K562 (cell line): ENCODE data around the gene BCO2. TPM values are rescaled to one million over a fixed set of nuclear protein-coding genes. Genes with fewer than 3 reads are reported as not detected.

ENCODE experiments used
- CBFB ChIP-seq: sonication (generic); formaldehyde crosslinking; IDR thresholded peaks from 2 replicates; pipeline ENCODE4 v1.4.0; 2020; ENCODE audit warnings: mild to moderate bottlenecking, missing genetic modification reagents
- CC2D1A ChIP-seq: fragments of 450-650 bp; IDR thresholded peaks from 2 replicates; pipeline ENCODE4 v1.6.1; 2017; ENCODE audit warnings: mild to moderate bottlenecking
- DDX20 ChIP-seq: fragments of 450-650 bp; IDR thresholded peaks from 2 replicates; pipeline ENCODE4 v1.6.1; 2016; ENCODE audit warnings: missing genetic modification characterization, low read depth, mild to moderate bottlenecking, missing compliant biosample characterization, moderate library complexity
- DIDO1 ChIP-seq: fragments of 450-650 bp; IDR thresholded peaks from 2 replicates; pipeline ENCODE4 v1.6.1; 2016; ENCODE audit warnings: low read depth, missing biosample characterization, missing genetic modification characterization
- ETV5 ChIP-seq: sonication (generic); formaldehyde crosslinking; IDR thresholded peaks from 2 replicates; pipeline ENCODE4 v1.4.0; 2020; ENCODE audit warnings: low read depth, mild to moderate bottlenecking, missing genetic modification reagents
- HMG20B ChIP-seq: fragments of 250-450 bp; sonication (Bioruptor Pico); IDR thresholded peaks from 2 replicates; pipeline ENCODE4 v1.5.0; 2021; ENCODE audit warnings: mild to moderate bottlenecking
- MEF2D ChIP-seq: conservative IDR thresholded peaks from 2 replicates; pipeline ENCODE4 v1.6.1; 2016; ENCODE audit warnings: low read depth, missing genetic modification characterization, missing compliant biosample characterization
- PHB ChIP-seq: fragments of 250-450 bp; sonication (Bioruptor Pico); IDR thresholded peaks from 2 replicates; pipeline ENCODE4 v1.5.0; 2021
- POLR3G ChIP-seq: IDR thresholded peaks from 2 replicates; pipeline ENCODE4 v1.6.1; 2011; ENCODE audit not compliant: insufficient read length, insufficient replicate concordance; ENCODE audit errors: extremely low read depth
- PPARD ChIP-seq: fragments of 250-450 bp; sonication (Bioruptor Pico); IDR thresholded peaks from 2 replicates; pipeline ENCODE4 v1.8.0; 2022; ENCODE audit warnings: inconsistent platforms, mild to moderate bottlenecking, moderate library complexity
- RB1 ChIP-seq: fragments of 450-650 bp; IDR thresholded peaks from 2 replicates; pipeline ENCODE4 v1.6.1; 2017; ENCODE audit warnings: low read depth, mild to moderate bottlenecking
- RBFOX2 ChIP-seq: fragments of 200-400 bp; formaldehyde crosslinking; IDR thresholded peaks from 2 replicates; pipeline ENCODE4 v1.6.1; 2017; ENCODE audit warnings: low read depth, mild to moderate bottlenecking, low read length, moderate library complexity
- SRSF7 ChIP-seq: fragments of 200-400 bp; formaldehyde crosslinking; optimal IDR thresholded peaks from 2 replicates; pipeline ENCODE3; 2017; ENCODE audit warnings: mild to moderate bottlenecking, low read depth, low read length
- TEAD4 ChIP-seq, 2 experiments: sonication (generic) in 1 of 2; formaldehyde crosslinking in 1 of 2; IDR thresholded peaks; 2 replicates each; pipeline versions ENCODE4 v1.6.1 to v1.8.0; 2012 to 2022; ENCODE audit warnings: borderline replicate concordance in 1 of 2, inconsistent platforms in 1 of 2, low read length in 1 of 2, mild to moderate bottlenecking in 1 of 2, missing genetic modification reagents in 1 of 2
- WHSC1 ChIP-seq: IDR thresholded peaks from one replicate; pipeline ENCODE4 v1.6.1; 2012; ENCODE audit warnings: low read length, control low read depth, inconsistent platforms
- YY1 ChIP-seq, 3 experiments: IDR thresholded peaks; 2 replicates each; pipeline ENCODE4 v1.6.1; 2011; ENCODE audit warnings: low read length in 2 of 3, mild to moderate bottlenecking in 2 of 3, moderate library complexity in 2 of 3, borderline replicate concordance in 1 of 3, control low read depth in 1 of 3, low read depth in 1 of 3; ENCODE audit not compliant: insufficient read depth in 3 of 3, insufficient replicate concordance in 2 of 3, control insufficient read depth in 1 of 3, insufficient read length in 1 of 3; ENCODE audit errors: extremely low read depth in 1 of 3
- ZNF133 ChIP-seq: fragments of 250-450 bp; sonication (Bioruptor Pico); IDR thresholded peaks from 2 replicates; pipeline ENCODE4 v1.4.0; 2020; ENCODE audit warnings: mild to moderate bottlenecking
- ZNF311 ChIP-seq: fragments of 250-450 bp; sonication (Bioruptor Pico); IDR thresholded peaks from 2 replicates; pipeline ENCODE4 v1.4.0; 2020; ENCODE audit warnings: mild to moderate bottlenecking, moderate library complexity
- ZNF324 ChIP-seq: fragments of 250-450 bp; sonication (Bioruptor Pico); IDR thresholded peaks from 2 replicates; pipeline ENCODE4 v1.4.0; 2020; ENCODE audit warnings: mild to moderate bottlenecking
- ZNF445 ChIP-seq: fragments of 250-450 bp; sonication (Bioruptor Pico); IDR thresholded peaks from 2 replicates; pipeline ENCODE4 v1.4.0; 2020; ENCODE audit warnings: low read depth, mild to moderate bottlenecking, moderate library complexity
- ZNF57 ChIP-seq: fragments of 450-650 bp; formaldehyde crosslinking; IDR thresholded peaks from 2 replicates; pipeline ENCODE4 v1.4.0; 2020; ENCODE audit warnings: mild to moderate bottlenecking, moderate library complexity
- ZNF785 ChIP-seq: fragments of 250-450 bp; sonication (Bioruptor Pico); IDR thresholded peaks from 2 replicates; pipeline ENCODE4 v1.4.0; 2020; ENCODE audit warnings: mild to moderate bottlenecking
- ZSCAN29 ChIP-seq: fragments of 450-650 bp; IDR thresholded peaks from 2 replicates; pipeline ENCODE4 v1.6.1; 2017
- polyA plus RNA-seq, 8 experiments: library from polyadenylated mRNA; depleted of rRNA in 4 of 8; stranded (reverse) in 5 of 8; unstranded in 3 of 8; fragments of >200 nt; fragmentation: Nextera tagmentation in 2 of 8; fragmentation: Illumina TruSeq in 1 of 8; extraction: Ambion mirVana in 2 of 8; extraction: Trizol in 1 of 8; gene quantifications; 2 replicates each; pipeline versions ENCODE4 v1.2.1 to v1.2.3, GENCODE V29; 2011 to 2014; ENCODE audit warnings: inconsistent platforms in 1 of 8, missing spikeins in 1 of 8
- total RNA-seq, 7 experiments: library from RNA; depleted of rRNA in 6 of 7; stranded (reverse); fragments of >200 nt in 6 of 7; fragmentation: Illumina TruSeq in 2 of 7; extraction: Trizol in 2 of 7; gene quantifications; 2 replicates each; pipeline versions ENCODE4 v1.2.1 to v1.2.3, GENCODE V29; 2011 to 2021; ENCODE audit warnings: low replicate concordance in 1 of 7
- TF ChIP-seq, protein P1 (sequence below): fragments of 450-650 bp; IDR thresholded peaks from 2 replicates; pipeline ENCODE4 v1.7.0; 2016; ENCODE audit warnings: borderline replicate concordance
- TF ChIP-seq, protein P2 (sequence below): fragments of 450-650 bp; formaldehyde crosslinking; IDR thresholded peaks from 2 replicates; pipeline ENCODE4 v1.4.0; 2020; ENCODE audit warnings: mild to moderate bottlenecking, moderate library complexity
- TF ChIP-seq, protein P3 (sequence below): sonication (generic); formaldehyde crosslinking; IDR thresholded peaks from 2 replicates; pipeline ENCODE4 v1.8.1; 2022; ENCODE audit warnings: missing genetic modification reagents

Gene BCO2
- total and polyA plus RNA-seq, 9 of the 15 experiments (the other 6 are each of a cell fraction or from before 2014, with no cell fraction given), result 0.21 to 1.0 (median 0.47) TPM; not detected in 1

DNA sequence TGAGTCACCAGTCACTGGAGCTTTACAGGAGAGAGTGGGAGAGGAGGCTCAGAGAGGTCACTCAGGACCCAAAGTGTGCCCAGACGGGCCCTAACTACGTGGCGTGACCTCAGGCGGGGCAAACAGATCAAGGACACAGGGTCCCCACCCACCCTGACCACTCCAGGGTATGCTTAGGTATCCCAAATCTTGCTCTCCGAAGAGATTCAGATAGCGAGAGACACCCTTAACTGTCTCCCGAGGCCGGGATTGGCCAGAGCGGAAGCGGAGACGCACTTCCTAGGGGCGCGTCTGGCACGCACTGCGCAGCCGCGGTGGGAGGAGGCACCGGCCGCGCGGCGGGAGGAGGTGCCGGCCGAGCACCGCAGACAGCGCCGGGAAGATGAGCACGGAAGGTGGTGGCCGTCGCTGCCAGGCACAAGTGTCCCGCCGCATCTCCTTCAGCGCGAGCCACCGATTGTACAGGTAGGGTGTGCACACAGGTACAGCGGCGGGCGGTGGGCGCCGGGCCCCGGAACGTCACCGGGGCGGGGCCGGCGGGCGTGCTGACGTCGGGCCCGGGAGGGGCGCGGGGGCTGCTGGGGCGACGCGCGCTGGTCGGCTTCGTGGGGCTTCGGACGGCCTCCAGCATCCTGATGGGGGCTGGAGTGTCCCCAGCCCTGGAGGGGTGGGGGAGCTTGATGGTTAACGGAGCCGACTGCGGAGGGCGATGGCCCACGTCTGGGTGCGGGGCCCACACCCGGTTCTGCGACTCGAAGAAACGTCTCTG lies 50.9 kb downstream of the BCO2 start, which contains the start of gene PTS (continued):
- TF ChIP-seq ETV5, result no peak
- peak; percentile 89 for TF ChIP-seq RB1
- no peak for TF ChIP-seq HMG20B (CRISPR knock-in tag)
- TF ChIP-seq, protein P1, sequence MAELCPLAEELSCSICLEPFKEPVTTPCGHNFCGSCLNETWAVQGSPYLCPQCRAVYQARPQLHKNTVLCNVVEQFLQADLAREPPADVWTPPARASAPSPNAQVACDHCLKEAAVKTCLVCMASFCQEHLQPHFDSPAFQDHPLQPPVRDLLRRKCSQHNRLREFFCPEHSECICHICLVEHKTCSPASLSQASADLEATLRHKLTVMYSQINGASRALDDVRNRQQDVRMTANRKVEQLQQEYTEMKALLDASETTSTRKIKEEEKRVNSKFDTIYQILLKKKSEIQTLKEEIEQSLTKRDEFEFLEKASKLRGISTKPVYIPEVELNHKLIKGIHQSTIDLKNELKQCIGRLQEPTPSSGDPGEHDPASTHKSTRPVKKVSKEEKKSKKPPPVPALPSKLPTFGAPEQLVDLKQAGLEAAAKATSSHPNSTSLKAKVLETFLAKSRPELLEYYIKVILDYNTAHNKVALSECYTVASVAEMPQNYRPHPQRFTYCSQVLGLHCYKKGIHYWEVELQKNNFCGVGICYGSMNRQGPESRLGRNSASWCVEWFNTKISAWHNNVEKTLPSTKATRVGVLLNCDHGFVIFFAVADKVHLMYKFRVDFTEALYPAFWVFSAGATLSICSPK, result no peak
- TF ChIP-seq PPARD (CRISPR knock-in tag), result no peak
- TF ChIP-seq DDX20 (tag), result no peak
- no peak for TF ChIP-seq SRSF7
- TF ChIP-seq PHB (CRISPR knock-in tag), result no peak
- TF ChIP-seq ZNF785 (CRISPR knock-in tag), result no peak
- peak in 2 of 3 experiments; percentile 9 to 41 for TF ChIP-seq YY1 (IDR thresholded peaks at IDR 0.05; ENCODE audit: borderline replicate concordance in 1 of 3, control insufficient read depth in 1 of 3, extremely low read depth in 1 of 3, insufficient read depth in 3 of 3, insufficient read length in 1 of 3, insufficient replicate concordance in 2 of 3, low read depth in 1 of 3, low read length in 2 of 3)
- TF ChIP-seq ZNF324, result no peak
- TF ChIP-seq ZSCAN29, result no peak
- TF ChIP-seq, protein P2, sequence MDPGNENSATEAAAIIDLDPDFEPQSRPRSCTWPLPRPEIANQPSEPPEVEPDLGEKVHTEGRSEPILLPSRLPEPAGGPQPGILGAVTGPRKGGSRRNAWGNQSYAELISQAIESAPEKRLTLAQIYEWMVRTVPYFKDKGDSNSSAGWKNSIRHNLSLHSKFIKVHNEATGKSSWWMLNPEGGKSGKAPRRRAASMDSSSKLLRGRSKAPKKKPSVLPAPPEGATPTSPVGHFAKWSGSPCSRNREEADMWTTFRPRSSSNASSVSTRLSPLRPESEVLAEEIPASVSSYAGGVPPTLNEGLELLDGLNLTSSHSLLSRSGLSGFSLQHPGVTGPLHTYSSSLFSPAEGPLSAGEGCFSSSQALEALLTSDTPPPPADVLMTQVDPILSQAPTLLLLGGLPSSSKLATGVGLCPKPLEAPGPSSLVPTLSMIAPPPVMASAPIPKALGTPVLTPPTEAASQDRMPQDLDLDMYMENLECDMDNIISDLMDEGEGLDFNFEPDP (CRISPR knock-in tag), result 0 out of 2 replicates have a peak, but pooled peaks have one; percentile 31
- no peak for TF ChIP-seq DIDO1
- TF ChIP-seq, protein P3, sequence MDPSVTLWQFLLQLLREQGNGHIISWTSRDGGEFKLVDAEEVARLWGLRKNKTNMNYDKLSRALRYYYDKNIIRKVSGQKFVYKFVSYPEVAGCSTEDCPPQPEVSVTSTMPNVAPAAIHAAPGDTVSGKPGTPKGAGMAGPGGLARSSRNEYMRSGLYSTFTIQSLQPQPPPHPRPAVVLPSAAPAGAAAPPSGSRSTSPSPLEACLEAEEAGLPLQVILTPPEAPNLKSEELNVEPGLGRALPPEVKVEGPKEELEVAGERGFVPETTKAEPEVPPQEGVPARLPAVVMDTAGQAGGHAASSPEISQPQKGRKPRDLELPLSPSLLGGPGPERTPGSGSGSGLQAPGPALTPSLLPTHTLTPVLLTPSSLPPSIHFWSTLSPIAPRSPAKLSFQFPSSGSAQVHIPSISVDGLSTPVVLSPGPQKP (CRISPR knock-in tag), result no peak
- no peak for TF ChIP-seq CBFB (CRISPR knock-in tag)
- no peak for TF ChIP-seq POLR3G
- no peak for TF ChIP-seq ZNF133 (CRISPR knock-in tag)
- TF ChIP-seq ZNF311 (CRISPR knock-in tag), result no peak
- no peak for TF ChIP-seq CC2D1A
- TF ChIP-seq WHSC1, result no peak
- no peak for TF ChIP-seq ZNF445 (CRISPR knock-in tag)
- no peak for TF ChIP-seq ZNF57 (CRISPR knock-in tag)
- peak; percentile 91 for TF ChIP-seq RBFOX2
- TF ChIP-seq TEAD4 (IDR thresholded peaks at IDR 0.05; ENCODE audit: low read length), result no peak
- no peak for TF ChIP-seq TEAD4 (CRISPR knock-in tag; IDR thresholded peaks at IDR 0.05; ENCODE audit: borderline replicate concordance)
- TF ChIP-seq MEF2D, result no peak
